HepG2 (cell line): ENCODE results near the gene GDF7. TPM values are rescaled to one million over a fixed set of nuclear protein-coding genes. Genes with fewer than 3 reads are reported as not detected.

ENCODE experiments used
- CBX5 ChIP-seq: sonication (generic); formaldehyde crosslinking; IDR thresholded peaks from 2 replicates; pipeline ENCODE4 v1.4.0; 2020; ENCODE audit warnings: missing genetic modification reagents, borderline replicate concordance
- CENPBD1 ChIP-seq: sonication (generic); formaldehyde crosslinking; IDR thresholded peaks from 2 replicates; pipeline ENCODE4 v1.8.0; 2022; ENCODE audit warnings: missing genetic modification reagents, low read depth, mild to moderate bottlenecking, borderline replicate concordance
- DZIP1 ChIP-seq: sonication (generic); formaldehyde crosslinking; IDR thresholded peaks from 2 replicates; pipeline ENCODE4 v1.5.0; 2020; ENCODE audit warnings: mild to moderate bottlenecking, missing genetic modification reagents
- GPN1 ChIP-seq: sonication (generic); formaldehyde crosslinking; IDR thresholded peaks from 2 replicates; pipeline ENCODE4 v1.5.1; 2020; ENCODE audit warnings: missing genetic modification reagents, borderline replicate concordance
- GZF1 ChIP-seq: sonication (generic); formaldehyde crosslinking; IDR thresholded peaks from 2 replicates; pipeline ENCODE4 v1.5.1; 2020; ENCODE audit warnings: mild to moderate bottlenecking, missing genetic modification reagents
- HMG20A ChIP-seq: IDR thresholded peaks from 2 replicates; pipeline ENCODE4 v1.6.1; 2016; ENCODE audit warnings: borderline replicate concordance
- HOXA5 ChIP-seq: sonication (generic); formaldehyde crosslinking; IDR thresholded peaks from 2 replicates; pipeline ENCODE4 v1.4.0; 2020; ENCODE audit warnings: missing genetic modification reagents
- NFE2 ChIP-seq: sonication (generic); formaldehyde crosslinking; IDR thresholded peaks from 2 replicates; pipeline ENCODE4 v1.4.0; 2020; ENCODE audit warnings: missing genetic modification reagents
- RERE ChIP-seq: IDR thresholded peaks from 2 replicates; pipeline ENCODE4 v1.6.1; 2016; ENCODE audit warnings: low read depth, missing genetic modification reagents, missing compliant biosample characterization
- ZBTB10 ChIP-seq: sonication (generic); formaldehyde crosslinking; IDR thresholded peaks from 2 replicates; pipeline ENCODE4 v1.4.0; 2020; ENCODE audit warnings: missing genetic modification reagents, borderline replicate concordance
- ZC3H4 ChIP-seq: sonication (generic); formaldehyde crosslinking; IDR thresholded peaks from 2 replicates; pipeline ENCODE4 v1.4.0; 2020; ENCODE audit warnings: missing genetic modification reagents, borderline replicate concordance
- ZFP91 ChIP-seq: sonication (generic); formaldehyde crosslinking; IDR thresholded peaks from 2 replicates; pipeline ENCODE4 v1.9.0; 2022; ENCODE audit warnings: missing genetic modification reagents, mild to moderate bottlenecking, borderline replicate concordance
- ZNF44 ChIP-seq: sonication (generic); formaldehyde crosslinking; IDR thresholded peaks from 2 replicates; pipeline ENCODE4 v1.5.1; 2020; ENCODE audit warnings: mild to moderate bottlenecking, missing genetic modification reagents
- ZXDC ChIP-seq: sonication (generic); formaldehyde crosslinking; IDR thresholded peaks from 2 replicates; pipeline ENCODE4 v1.5.0; 2020; ENCODE audit warnings: mild to moderate bottlenecking, missing genetic modification reagents
- polyA plus RNA-seq, 8 experiments: library from polyadenylated mRNA; depleted of rRNA in 3 of 8; stranded (reverse) in 7 of 8; unstranded in 1 of 8; fragments of >200 nt; fragmentation: Illumina TruSeq in 4 of 8; extraction: Trizol in 4 of 8; gene quantifications; 2 replicates each; pipeline versions ENCODE4 v1.2.1 to v1.2.3, GENCODE V29; 2011 to 2016; ENCODE audit warnings: low read depth in 4 of 8, missing spikeins in 1 of 8, mixed read lengths in 1 of 8; ENCODE audit not compliant: insufficient read depth in 1 of 8
- total RNA-seq, 5 experiments: library from RNA; depleted of rRNA; stranded (reverse); fragments of >200 nt; fragmentation: Illumina TruSeq; extraction: Trizol; gene quantifications; 2 replicates each; pipeline ENCODE4 v1.2.3, GENCODE V29; 2016; ENCODE audit warnings: low read depth in 1 of 5

GDF7 gene
- total and polyA plus RNA-seq, 2 of the 13 experiments (the other 11 are each of a cell fraction or from before 2014, with no cell fraction given) = 1.6 to 15.0 TPM

GRCh38 chr2:20651731-20652099 is 15.2 kb upstream of the GDF7 start (continued):
- no peak for TF ChIP-seq GPN1 (CRISPR knock-in tag)
- TF ChIP-seq CENPBD1 = no peak
- TF ChIP-seq NFE2 = no peak
- TF ChIP-seq ZXDC (CRISPR knock-in tag) = no peak
- no peak for TF ChIP-seq CBX5 (CRISPR knock-in tag)
- TF ChIP-seq ZFP91 (CRISPR knock-in tag) = no peak
- 0 out of 2 replicates have a peak, but pooled peaks have one; percentile 1 for TF ChIP-seq ZC3H4
- TF ChIP-seq GZF1 (CRISPR knock-in tag) = no peak
- TF ChIP-seq HMG20A = no peak
- no peak for TF ChIP-seq ZNF44 (CRISPR knock-in tag)
- no peak for TF ChIP-seq RERE (CRISPR knock-in tag)
- TF ChIP-seq ZBTB10 (CRISPR knock-in tag) = no peak
- no peak for TF ChIP-seq DZIP1 (CRISPR knock-in tag)
- no peak for TF ChIP-seq HOXA5 (CRISPR knock-in tag)
